OCI-LY1 (cell line): ENCODE data around the gene PPP2R2D.

ENCODE experiments used
- CTCF ChIP-seq: fragments of 200-600 bp; sonication (generic), shearing (Covaris generic); IDR thresholded peaks from 2 replicates; pipeline ENCODE4 v1.5.1; 2017; ENCODE audit warnings: mild to moderate bottlenecking, antibody characterized with exemption, low read length, moderate library complexity, mixed read lengths
- EZH2 ChIP-seq: fragments of 200-600 bp; sonication (generic), shearing (Covaris generic); IDR thresholded peaks from 2 replicates; pipeline ENCODE4 v1.8.0; 2017; ENCODE audit warnings: borderline replicate concordance, mixed run types, mild to moderate bottlenecking, antibody characterized with exemption, low read length, moderate library complexity, mixed read lengths

DNA sequence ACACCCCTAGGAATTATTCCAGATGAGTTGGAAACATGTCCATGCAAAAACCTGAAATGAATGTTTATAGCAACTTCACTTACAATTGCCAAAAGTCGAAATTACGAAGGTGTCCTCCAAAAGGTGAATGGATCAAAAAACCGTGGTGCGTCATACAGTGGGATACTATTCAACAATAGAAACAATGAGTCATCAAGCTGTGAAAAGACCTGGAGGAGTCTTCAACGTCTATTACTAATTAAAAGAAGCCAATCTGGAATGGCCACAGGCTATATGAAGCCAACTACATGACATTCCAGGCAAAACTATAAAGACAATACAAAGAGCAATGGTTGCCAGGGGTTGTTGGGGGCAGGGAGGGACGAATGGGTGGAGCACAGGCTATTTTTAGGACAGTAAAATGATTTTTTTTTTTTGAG lies 12.6 kb upstream of the PPP2R2D start:
- TF ChIP-seq CTCF (no peak), EZH2 (no peak)
